Islet of Langerhans (tissue), 1 donor: ENCODE results near the gene NEURL1B.
A peak's percentile ranks its signal among the peaks of the same experiment; 100 is the strongest.
"Not testable (repeated sequence)": the region's sequence is repeated elsewhere in the genome, so short reads cannot be mapped to it uniquely, and the experiment has no call there.

Experiments used
- FAIRE-seq: peaks from one replicate; lab custom pipeline; 2011; peaks lifted over from hg19 to GRCh38; lab: Jason Lieb, UNC

NEURL1B gene

DNA sequence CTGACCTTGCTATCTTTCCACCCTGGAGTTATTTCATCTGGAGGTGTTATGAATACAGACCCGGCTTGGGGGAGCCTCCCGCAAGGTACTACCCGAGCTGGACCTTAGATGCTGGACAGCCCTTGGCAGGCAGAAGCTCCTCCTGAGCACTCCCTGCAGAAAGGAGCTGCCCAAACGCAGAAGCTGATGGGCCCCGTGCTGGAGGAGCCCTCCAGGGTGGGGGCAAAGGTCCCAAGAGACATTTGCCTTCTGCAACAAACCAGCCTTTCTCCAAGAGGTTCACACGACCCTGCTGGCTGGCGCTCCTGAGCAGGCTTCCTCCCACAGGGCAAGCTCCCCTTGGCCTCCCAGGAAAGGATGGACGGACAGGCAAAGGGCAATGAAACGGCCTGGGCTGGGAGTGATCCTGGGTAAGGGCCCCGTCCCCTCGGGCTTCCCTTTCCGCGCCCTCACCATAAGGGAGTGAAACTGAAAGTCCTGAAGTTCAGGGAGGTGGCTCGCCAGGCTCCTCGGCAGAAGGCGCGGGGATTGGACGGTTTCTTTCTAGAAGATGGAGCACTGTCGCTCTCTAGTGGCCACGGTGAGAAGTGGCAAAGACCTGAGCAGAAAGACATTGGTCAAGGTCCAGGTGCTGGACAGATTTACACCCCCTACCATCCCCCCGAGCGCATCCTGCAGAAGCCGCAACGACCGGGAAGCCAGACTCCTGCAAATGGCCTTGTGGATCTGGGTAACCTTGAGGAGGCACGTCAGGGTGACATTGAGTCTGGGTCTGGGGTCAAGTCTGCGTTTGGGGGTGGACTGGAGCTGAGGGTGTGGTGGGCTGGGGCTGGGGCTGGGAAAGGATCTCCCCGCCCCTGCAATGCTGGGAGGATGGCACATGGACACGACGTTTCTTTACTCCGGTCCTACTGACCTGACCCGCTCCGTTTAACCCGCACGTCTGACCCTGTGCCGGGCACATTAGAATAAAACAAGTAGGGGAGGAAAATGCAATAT is 56.4 kb downstream of the NEURL1B start:
- FAIRE-seq = peak; percentile 90

DNA sequence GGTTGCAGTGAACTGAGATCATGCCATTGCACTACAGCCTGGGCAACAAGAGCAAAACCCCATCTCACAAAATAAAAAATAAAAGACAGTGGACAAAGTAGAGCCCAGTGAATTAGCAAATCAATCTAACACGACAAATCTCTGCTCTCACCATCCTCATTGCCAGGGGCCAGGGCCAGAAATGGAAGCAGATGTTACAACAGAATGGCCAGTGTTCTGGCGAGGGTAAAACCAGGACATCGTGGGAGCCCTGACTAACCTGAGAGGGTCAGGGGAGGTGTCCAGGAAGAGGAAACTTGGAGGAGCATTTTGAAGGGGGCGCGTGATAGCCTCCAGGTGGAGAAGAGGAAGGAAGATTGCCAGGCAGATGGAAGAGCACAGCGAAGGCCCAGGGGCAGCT is 58.4 kb downstream of the NEURL1B start:
- no peak for FAIRE-seq

DNA sequence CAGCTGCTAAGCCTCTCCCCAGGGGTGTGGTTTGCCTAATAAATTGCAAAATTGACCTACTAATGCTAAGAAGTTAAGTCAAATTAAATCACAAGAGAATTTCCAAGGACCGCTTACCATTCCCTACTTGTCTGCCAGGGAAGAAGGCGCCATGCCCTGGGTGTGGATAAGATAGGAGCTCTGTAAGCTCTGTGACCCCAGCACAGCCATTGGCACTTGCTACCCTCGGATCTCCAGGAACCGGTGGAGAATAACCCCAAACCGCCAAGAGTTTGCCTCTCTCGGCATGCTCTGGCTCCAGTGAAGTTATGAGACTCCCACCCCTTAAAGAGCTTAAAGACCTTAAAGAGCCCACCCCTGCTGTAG is 58.9 kb downstream of the NEURL1B start:
- no peak for FAIRE-seq

DNA sequence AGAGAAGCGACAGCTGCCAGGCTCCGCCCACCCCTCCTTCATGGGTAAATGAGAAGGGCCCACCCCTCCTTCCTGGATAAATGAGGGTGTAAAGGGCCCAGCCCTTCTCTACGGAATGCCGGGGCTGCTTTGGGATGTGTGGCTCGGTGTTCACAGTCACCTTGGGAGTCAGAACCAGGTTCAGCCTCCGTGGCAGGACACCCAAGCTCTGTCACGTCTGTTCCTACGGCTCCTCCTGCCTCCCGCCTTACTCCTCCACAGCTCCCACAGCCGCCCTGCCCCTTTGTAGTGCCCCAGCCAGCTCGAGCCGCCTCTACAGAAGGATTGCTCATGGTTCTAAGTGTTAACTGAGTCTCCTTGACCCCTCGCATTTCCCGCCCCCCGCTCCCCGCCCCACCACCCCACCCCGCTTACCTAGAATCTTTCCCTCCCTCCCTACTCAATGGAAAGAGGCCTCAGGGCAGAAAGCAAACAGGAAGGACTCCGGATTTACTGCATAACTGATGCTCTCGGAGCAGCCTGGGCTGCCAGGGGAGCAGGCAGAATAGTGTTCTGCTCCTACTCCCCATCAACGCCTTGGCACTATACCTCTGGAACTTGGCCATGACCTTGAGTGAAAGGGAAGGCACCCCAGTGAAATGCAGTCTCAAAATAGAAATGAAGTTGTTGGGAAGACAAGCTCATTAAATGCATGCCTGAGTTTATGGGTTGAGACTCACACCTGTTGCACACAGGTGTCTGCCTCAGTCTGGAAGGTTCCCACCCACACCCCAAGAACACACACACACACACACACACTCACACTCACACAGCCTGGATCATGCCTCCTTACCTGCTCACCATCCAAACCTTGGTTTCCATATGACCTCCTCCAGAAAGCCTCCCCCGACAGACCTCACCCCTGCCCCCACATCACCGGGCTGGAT is 59.6 kb downstream of the NEURL1B start:
- FAIRE-seq = no peak

DNA sequence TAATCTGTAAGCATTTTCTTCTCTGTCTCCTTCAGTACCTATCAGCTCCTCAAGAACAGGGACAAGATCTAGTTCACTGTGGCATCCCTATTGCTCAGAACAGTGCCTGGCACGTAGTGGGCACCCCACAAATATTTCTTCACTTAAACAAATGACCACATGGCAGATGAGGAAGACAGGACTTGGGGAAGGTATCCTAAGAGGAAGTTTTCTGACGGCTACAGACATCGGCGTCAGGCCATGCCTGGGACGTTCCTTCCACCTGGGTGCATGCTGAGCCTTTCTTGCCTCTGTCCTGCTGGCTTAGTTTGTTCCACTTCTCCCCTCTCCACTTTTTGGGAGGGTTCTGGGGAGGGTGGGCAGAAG is 60.2 kb downstream of the NEURL1B start:
- no peak for FAIRE-seq

DNA sequence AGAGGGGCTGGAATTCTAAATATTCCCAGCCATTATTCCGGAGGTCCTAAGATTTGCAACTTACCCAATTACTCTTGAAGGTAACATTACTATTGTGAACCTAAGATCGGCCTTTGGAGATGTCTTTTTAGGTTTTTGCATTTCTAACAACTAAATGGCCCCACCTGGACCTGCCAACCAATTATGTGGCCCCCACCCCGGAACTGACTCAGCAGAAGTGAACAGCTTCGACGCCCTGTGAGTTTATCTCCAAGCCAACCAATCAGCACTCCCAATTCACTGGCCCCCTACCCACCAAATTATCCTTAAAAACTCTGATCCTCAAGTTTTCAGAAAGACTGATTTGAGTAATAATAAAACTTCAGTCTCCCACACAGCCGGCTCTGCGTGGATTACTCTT is 62.9 kb downstream of the NEURL1B start:
- no peak for FAIRE-seq

DNA sequence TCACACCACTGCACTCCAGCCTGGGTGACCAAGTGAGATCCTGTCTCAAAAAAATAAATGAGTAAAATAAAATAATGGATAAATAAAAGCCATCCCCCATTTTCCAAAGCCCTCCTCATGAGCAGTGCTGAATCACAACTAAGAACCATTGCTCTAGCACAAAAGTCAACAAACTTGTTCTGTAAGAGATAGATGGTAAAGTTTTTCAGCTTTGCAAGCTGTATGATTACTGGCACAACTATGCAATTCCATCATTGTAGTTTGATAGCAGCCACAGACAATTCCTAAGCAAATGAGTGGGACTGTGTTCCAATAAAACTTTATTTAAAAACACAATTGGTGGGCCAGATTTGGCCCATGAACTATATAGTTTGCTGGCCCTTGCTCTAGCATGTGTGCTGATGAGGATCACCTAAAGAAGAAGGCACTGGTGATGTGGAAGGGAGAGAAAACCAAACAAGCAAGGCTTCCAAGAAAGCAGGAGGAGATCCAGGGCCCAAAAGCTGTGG is 64.6 kb downstream of the NEURL1B start:
- no peak for FAIRE-seq

DNA sequence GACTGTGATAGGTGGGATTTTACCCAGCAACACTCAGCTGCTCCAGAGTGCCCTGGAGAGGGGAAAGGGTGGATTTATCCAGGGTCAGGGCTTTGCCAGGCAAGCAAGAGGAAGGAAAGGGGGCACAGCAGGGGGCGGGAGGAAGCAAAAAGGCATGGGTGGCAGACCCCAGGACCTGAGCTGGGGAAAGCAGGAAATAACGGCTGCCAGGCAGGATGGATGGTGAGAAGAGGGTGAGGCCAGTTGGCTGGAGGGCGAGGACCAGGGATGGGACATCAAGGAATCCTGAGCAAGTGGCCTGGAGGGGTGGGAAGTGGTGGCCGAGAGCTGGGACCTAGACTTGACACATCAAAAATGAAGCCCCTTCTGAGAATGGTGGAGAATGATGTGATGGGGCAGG is 65.7 kb downstream of the NEURL1B start:
- FAIRE-seq = no peak

DNA sequence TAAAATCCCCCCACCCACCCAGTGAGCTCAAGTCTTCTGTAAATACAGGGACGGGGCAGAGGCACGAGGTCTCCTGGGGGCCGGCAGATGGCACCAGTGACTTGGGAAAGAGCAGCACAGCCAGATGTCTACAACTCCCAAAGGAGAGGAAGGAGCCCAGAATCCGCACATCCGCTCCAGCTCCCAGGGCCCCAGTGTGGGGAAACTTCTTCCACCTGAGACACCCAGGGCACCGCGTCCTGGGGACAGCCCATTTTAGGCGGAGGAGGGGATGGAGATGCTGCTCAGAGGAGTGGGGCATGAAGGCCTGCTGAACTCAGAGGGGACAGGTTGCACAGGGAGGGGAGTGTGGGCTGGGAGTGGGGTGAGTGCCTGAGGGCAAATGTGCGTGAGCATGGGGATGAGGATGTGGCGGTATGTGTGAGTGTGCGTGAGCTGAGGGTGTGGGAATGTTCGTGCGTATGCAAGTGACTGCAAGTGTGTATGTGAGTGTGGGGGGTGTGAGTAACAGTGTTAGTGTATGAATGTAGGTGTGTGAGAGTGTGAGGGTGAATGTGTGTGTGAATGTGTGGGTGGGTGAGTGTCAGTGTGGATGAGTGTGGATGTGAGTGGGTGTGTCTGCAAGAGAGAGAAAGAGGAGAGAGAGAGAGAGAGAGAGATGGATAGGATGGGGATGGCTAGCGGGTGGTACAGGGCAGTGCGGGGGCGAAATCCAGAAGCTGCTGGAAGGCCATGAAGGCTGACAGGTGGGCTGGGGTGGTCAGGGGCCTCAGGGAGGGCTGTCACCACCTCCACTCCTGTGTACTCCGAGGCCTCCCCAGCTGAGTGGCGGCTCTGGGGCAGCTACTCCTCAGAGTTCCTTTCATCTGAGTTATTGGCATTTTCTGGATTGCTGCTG is 66.5 kb downstream of the NEURL1B start:
- no peak for FAIRE-seq

DNA sequence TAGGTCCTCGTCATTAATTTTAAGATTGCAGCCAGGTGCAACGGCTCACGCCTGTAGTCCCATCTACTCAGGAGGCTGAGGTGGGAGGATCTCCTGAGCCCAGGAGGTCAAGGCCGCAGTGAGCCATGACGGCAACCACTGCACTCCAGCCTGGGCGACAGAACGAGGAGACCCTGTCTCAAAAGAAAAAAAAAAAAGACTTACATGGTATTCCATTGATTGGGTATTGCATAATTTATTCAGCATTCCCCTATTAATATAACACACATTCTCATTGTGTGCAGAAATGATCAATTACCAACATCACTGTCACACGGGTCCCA is 67.1 kb downstream of the NEURL1B start:
- FAIRE-seq = no peak

DNA sequence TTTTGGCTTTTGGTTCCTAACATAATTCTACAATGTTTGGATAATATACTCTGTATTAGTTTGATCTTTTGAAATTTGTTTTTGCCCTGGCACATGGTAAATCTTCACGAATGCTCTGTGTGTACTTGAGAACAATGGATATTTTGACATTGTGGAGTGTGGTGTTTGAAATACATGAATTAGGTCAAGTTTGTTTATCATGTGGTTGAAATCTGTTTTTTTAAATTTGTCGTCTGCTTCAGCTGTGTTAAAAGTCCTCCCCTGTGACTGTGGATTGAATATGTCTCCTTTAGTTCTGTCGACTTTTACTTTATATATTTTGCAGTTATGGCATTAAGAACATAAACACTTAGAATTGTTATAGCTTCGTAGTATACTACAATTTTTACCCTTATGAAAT is 69.6 kb downstream of the NEURL1B start:
- no peak for FAIRE-seq

DNA sequence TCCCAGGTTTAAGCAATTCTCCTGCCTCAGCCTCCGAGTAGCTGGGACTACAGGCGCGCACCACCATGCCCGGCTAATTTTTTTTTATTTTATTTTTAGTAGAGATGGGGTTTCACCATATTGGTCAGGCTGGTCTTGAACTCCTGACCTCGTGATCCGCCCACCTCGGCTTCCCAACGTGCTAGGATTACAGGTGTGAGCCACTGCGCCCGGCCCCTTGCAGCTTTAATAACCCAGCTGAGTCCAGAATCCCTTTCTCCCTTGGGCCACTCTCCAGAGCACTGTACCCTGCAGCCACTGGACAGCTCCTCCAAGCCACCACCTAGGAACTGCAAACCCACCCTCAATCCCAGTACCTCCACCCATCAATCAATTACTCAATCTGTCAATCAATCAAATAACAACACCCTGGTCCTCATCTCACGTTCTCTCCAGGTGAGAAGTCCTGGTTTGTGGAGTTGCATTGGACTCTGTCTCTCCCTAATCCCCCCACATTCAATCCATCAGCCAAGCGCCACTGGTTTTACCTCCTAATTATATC is 70.3 kb downstream of the NEURL1B start:
- FAIRE-seq = not testable (repeated sequence)

DNA sequence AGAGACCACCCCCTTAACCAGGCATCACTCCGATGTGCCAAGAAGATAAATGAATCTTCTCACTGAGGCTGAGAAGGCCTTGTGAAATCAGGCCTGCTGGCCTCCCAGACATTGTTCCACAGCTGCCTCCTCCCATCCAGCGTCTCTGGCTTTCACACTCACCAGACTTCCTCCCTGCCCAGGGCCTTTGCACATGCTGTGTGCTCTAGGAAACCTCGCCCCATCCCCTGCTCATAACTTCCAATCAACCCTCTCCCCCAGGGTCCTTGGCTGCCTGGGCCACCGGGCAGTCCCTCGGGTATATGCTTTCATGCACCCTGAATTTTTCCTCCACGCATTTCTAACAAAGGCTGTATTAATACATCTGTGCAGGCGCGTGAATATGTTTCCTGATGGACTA is 71.5 kb downstream of the NEURL1B start:
- FAIRE-seq = no peak

DNA sequence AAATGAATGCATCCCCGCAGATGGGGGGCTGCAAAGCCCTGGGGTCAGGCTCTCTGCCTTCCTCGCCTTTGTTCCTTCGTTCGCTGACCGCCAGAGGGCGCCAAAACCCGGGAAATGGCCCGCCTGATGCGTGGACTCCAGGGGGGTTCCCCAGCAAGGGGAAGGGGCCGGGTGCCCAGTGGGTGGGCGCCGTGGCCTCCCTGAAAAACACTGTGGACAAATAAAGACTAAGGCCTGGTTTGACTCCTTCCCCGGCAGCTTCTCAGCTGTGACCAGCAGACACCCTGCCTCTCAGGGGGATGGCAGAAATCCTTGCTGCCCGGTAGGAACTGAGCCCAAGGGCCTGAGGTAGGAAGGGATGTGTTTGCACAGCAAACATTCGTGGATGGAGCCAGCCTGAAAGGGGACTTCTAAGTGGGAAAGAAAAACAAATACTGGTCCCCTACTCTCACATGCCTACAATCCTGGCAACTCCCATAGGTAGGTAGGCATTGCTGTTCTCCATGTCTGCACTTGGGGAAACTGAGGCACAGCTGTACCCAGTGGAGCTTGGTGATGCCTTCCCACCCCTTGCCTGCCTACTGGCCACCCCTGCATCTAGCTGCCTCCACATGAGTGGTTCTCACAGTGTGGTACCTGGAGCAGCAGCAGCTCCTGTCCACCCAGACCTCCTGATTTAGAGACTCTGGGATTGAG is 72.2 kb downstream of the NEURL1B start:
- no peak for FAIRE-seq

DNA sequence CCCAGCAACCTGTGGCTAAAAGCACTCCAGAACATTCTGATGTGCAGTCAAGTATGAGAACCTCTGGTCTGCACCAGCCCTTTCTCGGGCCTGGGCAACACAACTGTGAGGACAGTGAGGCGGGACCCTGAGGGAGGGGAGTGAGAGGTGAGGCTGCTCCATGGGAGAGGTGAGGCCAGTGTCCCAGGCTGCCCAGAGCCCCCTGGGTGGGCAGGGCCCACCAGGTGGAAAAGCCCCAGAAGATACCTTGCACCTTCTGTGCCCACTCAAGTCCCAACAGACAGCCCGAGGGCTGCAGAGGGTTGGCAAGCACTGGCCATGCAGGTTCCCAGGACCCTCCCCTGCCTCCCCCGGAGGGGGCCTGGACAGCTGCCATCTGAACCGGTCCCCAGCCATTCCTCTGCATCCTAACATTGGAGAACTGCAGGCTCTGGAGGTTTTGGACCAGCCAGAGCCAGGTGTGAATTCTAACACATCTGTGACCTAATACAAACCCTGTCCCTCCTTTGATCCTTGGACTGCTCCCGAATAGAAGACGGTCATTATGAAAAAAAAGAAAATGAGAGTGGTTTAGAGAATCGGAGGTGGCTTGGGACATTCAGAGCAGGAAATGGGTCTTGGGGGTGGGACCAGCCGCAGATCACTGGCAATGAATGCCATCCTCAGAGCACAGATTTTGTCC is 72.9 kb downstream of the NEURL1B start:
- no peak for FAIRE-seq

DNA sequence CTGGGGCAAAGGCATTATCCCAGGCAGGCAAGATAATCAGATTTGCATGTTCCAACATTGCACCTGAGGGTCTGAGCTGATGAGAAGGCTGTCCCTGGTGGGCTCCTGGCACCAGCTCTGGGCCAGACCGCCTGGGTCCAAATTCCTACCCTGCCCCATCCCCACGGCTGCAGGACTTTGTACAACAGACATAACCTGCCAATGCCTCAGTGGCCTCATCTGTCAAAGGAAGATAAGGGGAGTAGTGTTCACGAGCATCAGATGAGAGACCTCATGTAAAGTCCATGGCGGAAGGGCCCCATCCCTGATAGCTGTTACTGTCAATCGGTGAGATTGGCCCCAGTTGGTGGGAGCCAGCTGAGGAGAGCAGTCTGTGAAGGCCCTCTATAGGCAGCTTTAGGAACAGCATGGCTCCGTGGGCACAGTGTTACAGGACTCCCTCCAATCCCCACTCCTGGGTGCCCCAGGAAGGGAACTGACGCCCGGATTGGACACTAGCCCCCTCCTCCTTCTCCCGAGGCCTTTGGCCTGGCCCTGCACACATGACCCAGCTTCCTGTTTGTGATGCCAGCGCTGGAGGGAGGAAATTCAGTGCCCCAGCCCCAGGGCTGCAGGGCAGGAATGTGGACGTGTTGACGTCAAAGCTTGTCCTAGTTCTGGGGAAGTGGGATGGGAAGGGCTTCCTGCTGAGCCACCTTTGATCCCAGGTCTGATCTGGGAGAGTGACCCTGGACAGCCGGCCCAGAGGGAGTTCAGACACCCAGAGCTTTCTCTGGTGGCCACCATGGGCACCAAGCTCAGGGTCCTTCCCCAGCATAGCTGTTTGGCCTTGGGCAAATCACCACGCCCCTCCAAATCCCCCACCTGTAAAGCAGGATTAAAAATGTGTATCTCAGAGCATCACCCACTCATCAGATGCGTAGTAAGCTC is 73.7 kb downstream of the NEURL1B start:
- no peak for FAIRE-seq

DNA sequence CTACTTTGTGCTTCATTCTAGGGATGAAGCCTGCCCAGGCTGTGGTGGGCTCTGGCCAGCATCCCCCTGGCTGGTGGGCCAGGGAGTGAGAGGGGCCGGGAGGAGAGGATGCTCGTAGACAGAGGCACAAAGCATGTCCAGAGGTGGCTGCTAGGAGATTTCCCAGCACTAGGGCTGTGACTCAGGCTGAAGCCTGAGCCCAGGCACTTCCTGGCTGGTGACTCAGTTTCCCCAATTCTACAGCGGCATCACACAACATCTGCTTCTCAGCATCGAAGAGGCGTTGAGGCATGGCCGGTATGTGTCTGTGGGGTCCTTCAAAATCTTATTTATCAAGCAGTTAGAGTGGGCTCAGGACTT is 74.3 kb downstream of the NEURL1B start:
- no peak for FAIRE-seq

DNA sequence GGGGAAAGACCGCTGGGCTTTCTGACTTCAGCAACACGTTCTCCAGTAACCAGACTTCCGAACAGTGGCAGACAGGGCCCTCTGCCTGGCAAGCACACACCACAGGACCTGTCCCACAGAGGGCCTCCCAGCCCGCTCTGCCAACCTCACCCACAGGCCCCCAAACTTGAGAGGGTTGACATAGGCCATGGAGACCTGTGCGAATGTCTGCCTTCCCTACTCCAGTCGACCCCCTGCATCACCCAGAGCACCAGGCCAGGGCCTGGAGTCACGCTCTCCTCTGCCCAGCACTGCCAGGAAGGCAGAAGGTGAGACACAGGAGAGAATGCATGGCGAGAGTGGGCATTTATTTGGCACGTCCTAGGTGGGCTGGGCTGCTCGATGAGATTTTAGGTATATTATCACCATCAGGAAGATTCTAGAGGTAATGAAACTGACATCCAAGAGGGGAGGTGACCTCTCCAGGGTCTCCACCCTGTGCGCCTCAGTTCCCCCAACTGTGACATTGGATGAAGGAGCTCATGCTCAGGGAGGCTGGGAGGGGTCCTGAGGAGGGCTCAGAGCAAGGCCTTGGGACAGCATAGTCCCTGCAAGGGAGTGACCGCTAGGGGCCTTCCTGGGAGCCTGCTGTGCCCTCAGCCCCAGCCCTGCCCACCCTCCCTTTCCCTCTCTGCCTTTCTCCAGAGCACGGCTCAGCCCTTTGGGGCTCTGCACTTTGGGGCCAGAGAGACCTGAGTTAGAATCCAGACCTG is 75.0 kb downstream of the NEURL1B start:
- no peak for FAIRE-seq

DNA sequence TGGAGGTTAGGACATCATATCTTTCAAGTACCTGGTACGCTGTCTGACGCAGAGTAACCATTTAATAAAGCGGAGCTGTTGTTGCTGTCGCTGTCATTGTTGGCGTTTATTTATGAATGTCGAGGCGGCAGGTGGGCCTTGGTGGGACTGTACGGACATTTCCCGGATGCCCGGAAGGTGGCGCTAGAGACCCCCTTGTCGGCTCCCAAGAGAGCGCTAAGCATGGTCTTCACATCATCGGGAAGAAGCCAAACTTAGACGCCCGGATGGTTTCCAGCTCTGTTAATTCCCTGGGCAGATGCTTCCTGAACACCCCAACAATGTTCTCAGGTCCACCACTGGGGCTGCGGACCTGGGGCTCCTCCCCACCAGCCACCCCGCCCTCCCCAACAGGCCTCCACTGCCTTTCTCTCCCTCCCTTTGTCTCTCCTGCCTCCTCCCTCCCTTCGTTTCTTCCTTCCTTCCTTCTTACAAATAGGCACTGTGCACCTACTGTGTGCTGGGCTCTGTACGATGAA is 75.8 kb downstream of the NEURL1B start:
- FAIRE-seq = peak; percentile 90
